ENCODE results near the gene MYH11.

Gene MYH11

GRCh38 chr16:15715221-15715620, 141.6 kb downstream of the MYH11 start:
- Histone ChIP-seq H3K4me1 (ENCODE audit: control insufficient read depth, low read depth, low read length) (no peaks in the 10 kb centered on the region), H3K4me2 (ENCODE audit: low read length) (no peak overlapping the region), H4K8ac (ENCODE audit: low read depth, low read length) (no peak overlapping the region), H3K79me1 (ENCODE audit: low read length) (no peaks in the 10 kb centered on the region), H2BK15ac (replicated peaks; ENCODE audit: low read depth) (no peak overlapping the region), H3K9ac (ENCODE audit: low read length) (no peak overlapping the region), H3K79me2 (ENCODE audit: control insufficient read depth, insufficient read depth, low read length) (no peaks in the 10 kb centered on the region), H3K56ac (ENCODE audit: low read length) (no peak overlapping the region), H2BK5ac (ENCODE audit: low read length) (no peak overlapping the region), H2BK120ac (ENCODE audit: low read depth, low read length) (no peak overlapping the region), H3K4me3 (ENCODE audit: low read length) (no peak overlapping the region), H2AK5ac (ENCODE audit: low read length) (no peak overlapping the region), H3K4ac (ENCODE audit: low read depth, low read length) (no peak overlapping the region), H3K27ac (ENCODE audit: low read depth, low read length) (no peak overlapping the region), H3K18ac (ENCODE audit: low read length) (no peak overlapping the region), H4K5ac (ENCODE audit: low read length) (no peak overlapping the region), H3K36me3 (ENCODE audit: control insufficient read depth, insufficient read depth, low read length) (no peaks in the 10 kb centered on the region), H3K23ac (ENCODE audit: low read length) (no peak overlapping the region), H3K27me3 (ENCODE audit: insufficient read depth, low read length, poor library complexity) (no peaks in the 10 kb centered on the region)
- no CpG with 5 or more reads among the region's 5 CpGs for WGBS (ENCODE audit: extremely low coverage, insufficient coverage, low lambda C conversion rate)
- no peak for DNase-seq

- H3K36me3 ChIP-seq (ENCODE audit: control insufficient read depth, insufficient read depth, low read length) = no peaks in the 10 kb centered on the region
- H3K79me1 ChIP-seq (ENCODE audit: low read length) = no peaks in the 10 kb centered on the region
- no peak overlapping the region for H2AK5ac ChIP-seq (ENCODE audit: low read length)
- H3K4me2 ChIP-seq (ENCODE audit: low read length) = no peak overlapping the region
- no peak overlapping the region for H3K4me3 ChIP-seq (ENCODE audit: low read length)
- no peak overlapping the region for H2BK15ac ChIP-seq (replicated peaks; ENCODE audit: low read depth)
- H4K8ac ChIP-seq (ENCODE audit: low read depth, low read length) = no peak overlapping the region
- H2BK120ac ChIP-seq (ENCODE audit: low read depth, low read length) = no peak overlapping the region
- no peak for DNase-seq
- H3K4me1 ChIP-seq (ENCODE audit: control insufficient read depth, low read depth, low read length) = no peaks in the 10 kb centered on the region
- H3K56ac ChIP-seq (ENCODE audit: low read length) = no peak overlapping the region
- H3K18ac ChIP-seq (ENCODE audit: low read length) = no peak overlapping the region
- H3K9ac ChIP-seq (ENCODE audit: low read length) = no peak overlapping the region
- no peak overlapping the region for H2BK5ac ChIP-seq (ENCODE audit: low read length)
- H3K27me3 ChIP-seq (ENCODE audit: insufficient read depth, low read length, poor library complexity) = no peaks in the 10 kb centered on the region
- no peak overlapping the region for H3K23ac ChIP-seq (ENCODE audit: low read length)
- H3K27ac ChIP-seq (ENCODE audit: low read depth, low read length) = no peak overlapping the region
- no peak overlapping the region for H3K4ac ChIP-seq (ENCODE audit: low read depth, low read length)
- no peaks in the 10 kb centered on the region for H3K79me2 ChIP-seq (ENCODE audit: control insufficient read depth, insufficient read depth, low read length)
- no CpG with 5 or more reads among the region's 29 CpGs for WGBS (ENCODE audit: extremely low coverage, insufficient coverage, low lambda C conversion rate)
- no peak overlapping the region for H4K5ac ChIP-seq (ENCODE audit: low read length)
These were observed 142.2 kb downstream of the MYH11 start for GRCh38 chr16:15714393-15715172.

- H4K8ac ChIP-seq (ENCODE audit: low read depth, low read length) = no peak overlapping the region
- no peak overlapping the region for H2BK120ac ChIP-seq (ENCODE audit: low read depth, low read length)
- no peak overlapping the region for H4K5ac ChIP-seq (ENCODE audit: low read length)
- no peak overlapping the region for H3K4me3 ChIP-seq (ENCODE audit: low read length)
- no peaks in the 10 kb centered on the region for H3K36me3 ChIP-seq (ENCODE audit: control insufficient read depth, insufficient read depth, low read length)
- H3K56ac ChIP-seq (ENCODE audit: low read length) = no peak overlapping the region
- H3K18ac ChIP-seq (ENCODE audit: low read length) = no peak overlapping the region
- no peak overlapping the region for H3K9ac ChIP-seq (ENCODE audit: low read length)
- H3K23ac ChIP-seq (ENCODE audit: low read length) = no peak overlapping the region
- H3K4ac ChIP-seq (ENCODE audit: low read depth, low read length) = no peak overlapping the region
- H3K27me3 ChIP-seq (ENCODE audit: insufficient read depth, low read length, poor library complexity) = no peaks in the 10 kb centered on the region
- no peaks in the 10 kb centered on the region for H3K79me1 ChIP-seq (ENCODE audit: low read length)
- H3K27ac ChIP-seq (ENCODE audit: low read depth, low read length) = no peak overlapping the region
- H2BK5ac ChIP-seq (ENCODE audit: low read length) = no peak overlapping the region
- no peak overlapping the region for H2AK5ac ChIP-seq (ENCODE audit: low read length)
- no peaks in the 10 kb centered on the region for H3K79me2 ChIP-seq (ENCODE audit: control insufficient read depth, insufficient read depth, low read length)
- WGBS (ENCODE audit: extremely low coverage, insufficient coverage, low lambda C conversion rate) = no CpG with 5 or more reads among the region's 7 CpGs
- DNase-seq = no peak
- H2BK15ac ChIP-seq (replicated peaks; ENCODE audit: low read depth) = no peak overlapping the region
- no peaks in the 10 kb centered on the region for H3K4me1 ChIP-seq (ENCODE audit: control insufficient read depth, low read depth, low read length)
- H3K4me2 ChIP-seq (ENCODE audit: low read length) = no peak overlapping the region
These were observed 147.8 kb downstream of the MYH11 start for GRCh38 chr16:15708997-15709396.

- no peaks in the 10 kb centered on the region for H3K27me3 ChIP-seq (ENCODE audit: insufficient read depth, low read length, poor library complexity)
- H3K4ac ChIP-seq (ENCODE audit: low read depth, low read length) = no peak overlapping the region
- no peak overlapping the region for H2BK120ac ChIP-seq (ENCODE audit: low read depth, low read length)
- H3K79me1 ChIP-seq (ENCODE audit: low read length) = no peaks in the 10 kb centered on the region
- no peak overlapping the region for H2BK15ac ChIP-seq (replicated peaks; ENCODE audit: low read depth)
- no peak overlapping the region for H3K4me3 ChIP-seq (ENCODE audit: low read length)
- no peak overlapping the region for H3K9ac ChIP-seq (ENCODE audit: low read length)
- H4K5ac ChIP-seq (ENCODE audit: low read length) = no peak overlapping the region
- no peak overlapping the region for H3K18ac ChIP-seq (ENCODE audit: low read length)
- no CpG with 5 or more reads among the region's 12 CpGs for WGBS (ENCODE audit: extremely low coverage, insufficient coverage, low lambda C conversion rate)
- H3K4me1 ChIP-seq (ENCODE audit: control insufficient read depth, low read depth, low read length) = no peaks in the 10 kb centered on the region
- H3K79me2 ChIP-seq (ENCODE audit: control insufficient read depth, insufficient read depth, low read length) = no peaks in the 10 kb centered on the region
- H4K8ac ChIP-seq (ENCODE audit: low read depth, low read length) = no peak overlapping the region
- H3K27ac ChIP-seq (ENCODE audit: low read depth, low read length) = no peak overlapping the region
- H2BK5ac ChIP-seq (ENCODE audit: low read length) = no peak overlapping the region
- H3K56ac ChIP-seq (ENCODE audit: low read length) = no peak overlapping the region
- H3K36me3 ChIP-seq (ENCODE audit: control insufficient read depth, insufficient read depth, low read length) = no peaks in the 10 kb centered on the region
- no peak overlapping the region for H2AK5ac ChIP-seq (ENCODE audit: low read length)
- no peak for DNase-seq
- no peak overlapping the region for H3K4me2 ChIP-seq (ENCODE audit: low read length)
- no peak overlapping the region for H3K23ac ChIP-seq (ENCODE audit: low read length)
These were observed 148.7 kb downstream of the MYH11 start for GRCh38 chr16:15708096-15708495.

- DNase-seq = no peak
- Histone ChIP-seq H2BK15ac (replicated peaks; ENCODE audit: low read depth) (no peak overlapping the region), H3K36me3 (ENCODE audit: control insufficient read depth, insufficient read depth, low read length) (no peaks in the 10 kb centered on the region), H3K4me2 (ENCODE audit: low read length) (no peak overlapping the region), H3K4ac (ENCODE audit: low read depth, low read length) (no peak overlapping the region), H2AK5ac (ENCODE audit: low read length) (no peak overlapping the region), H4K8ac (ENCODE audit: low read depth, low read length) (no peak overlapping the region), H4K5ac (ENCODE audit: low read length) (no peak overlapping the region), H3K79me2 (ENCODE audit: control insufficient read depth, insufficient read depth, low read length) (no peaks in the 10 kb centered on the region), H3K9ac (ENCODE audit: low read length) (no peak overlapping the region), H3K27ac (ENCODE audit: low read depth, low read length) (no peak overlapping the region), H2BK120ac (ENCODE audit: low read depth, low read length) (no peak overlapping the region), H3K27me3 (ENCODE audit: insufficient read depth, low read length, poor library complexity) (no peaks in the 10 kb centered on the region), H3K56ac (ENCODE audit: low read length) (no peak overlapping the region), H2BK5ac (ENCODE audit: low read length) (no peak overlapping the region), H3K4me3 (ENCODE audit: low read length) (no peak overlapping the region), H3K79me1 (ENCODE audit: low read length) (no peaks in the 10 kb centered on the region), H3K18ac (ENCODE audit: low read length) (no peak overlapping the region), H3K23ac (ENCODE audit: low read length) (no peak overlapping the region), H3K4me1 (ENCODE audit: control insufficient read depth, low read depth, low read length) (no peaks in the 10 kb centered on the region)
- no CpG with 5 or more reads among the region's 3 CpGs for WGBS (ENCODE audit: extremely low coverage, insufficient coverage, low lambda C conversion rate)
These were observed 149.5 kb downstream of the MYH11 start for GRCh38 chr16:15707332-15707731.

GRCh38 chr16:15705064-15705565, 151.7 kb downstream of the MYH11 start:
- Histone ChIP-seq H4K8ac (ENCODE audit: low read depth, low read length) (no peak overlapping the region), H2BK15ac (replicated peaks; ENCODE audit: low read depth) (no peak overlapping the region), H2BK120ac (ENCODE audit: low read depth, low read length) (no peak overlapping the region), H3K4me1 (ENCODE audit: control insufficient read depth, low read depth, low read length) (no peaks in the 10 kb centered on the region), H3K79me2 (ENCODE audit: control insufficient read depth, insufficient read depth, low read length) (no peaks in the 10 kb centered on the region), H3K27me3 (ENCODE audit: insufficient read depth, low read length, poor library complexity) (no peaks in the 10 kb centered on the region), H3K23ac (ENCODE audit: low read length) (no peak overlapping the region), H3K36me3 (ENCODE audit: control insufficient read depth, insufficient read depth, low read length) (peaks cover 3% of the 10 kb centered on the region), H3K56ac (ENCODE audit: low read length) (no peak overlapping the region), H2BK5ac (ENCODE audit: low read length) (no peak overlapping the region), H3K27ac (ENCODE audit: low read depth, low read length) (no peak overlapping the region), H4K5ac (ENCODE audit: low read length) (no peak overlapping the region), H3K4me3 (ENCODE audit: low read length) (no peak overlapping the region), H3K18ac (ENCODE audit: low read length) (no peak overlapping the region), H3K4ac (ENCODE audit: low read depth, low read length) (no peak overlapping the region), H3K4me2 (ENCODE audit: low read length) (no peak overlapping the region), H3K9ac (ENCODE audit: low read length) (no peak overlapping the region), H2AK5ac (ENCODE audit: low read length) (no peak overlapping the region), H3K79me1 (ENCODE audit: low read length) (no peaks in the 10 kb centered on the region)
- DNase-seq = no peak
- WGBS (ENCODE audit: extremely low coverage, insufficient coverage, low lambda C conversion rate) = no CpG with 5 or more reads among the region's 8 CpGs
